Stimulated activated CD4-positive, alpha-beta T cell treated with anti-CD3 and anti-CD28 coated beads, Interleukin-1b, Interleukin-23, amount 100 ng/mL, for 48 hours (primary cell): ENCODE results near the gene ASH1L.
"Not testable (repeated sequence)": the region's sequence is repeated elsewhere in the genome, so short reads cannot be mapped to it uniquely, and the experiment has no call there.

Experiments used
- DNase-seq: peaks from one replicate; pipeline ENCODE4 v3.0.0-alpha.2; 2020

The ASH1L gene

DNA sequence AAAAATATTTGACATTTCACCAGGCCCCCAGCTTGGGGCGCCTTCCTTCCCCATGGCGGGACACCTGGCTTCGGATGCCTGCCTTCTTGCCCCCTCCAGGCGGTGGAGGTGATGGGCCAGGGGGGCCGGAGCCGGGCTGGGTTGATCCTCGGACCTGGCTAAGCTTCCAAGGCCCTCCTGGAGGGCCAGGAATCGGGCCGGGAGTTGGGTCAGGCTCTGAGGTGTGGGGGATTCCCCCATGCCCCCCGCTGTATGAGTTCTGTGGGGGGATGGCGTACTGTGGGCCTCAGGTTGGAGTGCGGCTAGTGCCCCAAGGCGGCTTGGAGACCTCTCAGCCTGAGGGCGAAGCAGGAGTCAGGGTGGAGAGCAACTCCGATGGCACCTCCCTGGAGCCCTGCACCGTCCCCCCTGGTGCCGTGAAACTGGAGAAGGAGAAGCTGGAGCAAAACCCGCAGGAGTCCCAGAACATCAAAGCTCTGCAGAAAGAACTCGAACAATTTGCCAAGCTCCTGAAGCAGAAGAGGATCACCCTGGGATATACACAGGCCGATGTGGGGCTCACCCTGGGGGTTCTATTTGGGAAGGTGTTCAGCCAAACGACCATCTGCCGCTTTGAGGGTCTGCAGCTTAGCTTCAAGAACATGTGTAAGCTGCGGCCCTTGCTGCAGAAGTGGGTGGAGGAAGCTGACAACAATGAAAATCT lies 129.3 kb downstream of the ASH1L start:
- DNase-seq = not testable (repeated sequence)

DNA sequence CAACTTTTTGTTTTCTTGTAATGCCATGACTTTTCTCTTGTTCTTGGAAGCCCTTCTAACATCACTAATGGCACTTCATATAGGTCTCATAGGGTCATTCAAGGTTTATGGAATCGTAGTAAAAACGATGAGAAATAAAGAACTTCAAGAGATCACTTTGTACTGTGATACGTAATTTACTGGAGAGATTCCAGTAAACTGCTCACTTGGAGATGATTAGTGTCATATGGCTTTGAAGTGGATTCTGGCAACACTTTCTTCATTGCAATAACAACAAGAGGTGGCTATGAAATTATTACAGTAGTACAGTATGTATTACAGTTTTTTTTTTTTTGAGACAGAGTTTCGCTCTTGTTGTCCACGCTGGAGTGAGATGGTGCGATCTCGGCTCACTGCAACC lies 138.5 kb downstream of the ASH1L start:
- no peak for DNase-seq

DNA sequence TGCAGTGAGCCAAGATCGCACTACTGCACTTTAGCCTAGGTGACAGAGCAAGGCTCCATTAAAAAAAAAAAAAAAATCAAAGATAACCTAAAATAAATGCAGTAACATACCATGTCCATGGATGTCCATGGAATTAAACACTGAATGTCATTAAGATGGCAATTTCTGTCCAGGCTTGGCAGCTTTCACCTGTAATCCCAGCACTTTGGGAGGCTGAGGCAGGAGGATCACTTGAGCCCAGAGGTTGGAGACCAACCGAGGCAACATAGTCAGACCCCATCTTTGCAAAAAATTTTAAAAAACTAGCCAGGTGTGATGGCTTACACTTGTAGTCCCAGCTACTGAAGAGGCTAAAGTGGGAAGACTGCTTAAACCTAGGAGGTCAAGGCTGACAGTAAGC lies 141.8 kb downstream of the ASH1L start:
- DNase-seq = no peak

DNA sequence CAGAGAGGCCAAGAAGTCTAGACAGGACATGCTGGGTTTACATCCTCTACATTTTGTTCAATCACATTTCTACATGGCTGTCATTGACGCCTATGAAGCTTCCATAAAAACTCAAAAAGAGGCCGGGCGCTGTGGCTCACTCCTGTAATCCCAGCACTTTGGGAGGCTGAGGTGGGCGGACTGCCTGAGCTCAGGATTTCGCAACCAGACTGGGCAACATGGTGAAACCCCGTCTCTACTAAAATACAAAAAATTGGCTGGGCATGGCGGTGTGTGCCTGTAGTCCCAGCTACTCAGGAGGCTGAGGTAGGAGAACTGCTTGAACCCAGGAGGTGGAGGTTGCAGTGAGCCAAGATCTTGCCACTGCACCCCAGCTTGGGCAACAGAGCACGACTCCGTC lies 150.8 kb downstream of the ASH1L start:
- not testable (repeated sequence) for DNase-seq

DNA sequence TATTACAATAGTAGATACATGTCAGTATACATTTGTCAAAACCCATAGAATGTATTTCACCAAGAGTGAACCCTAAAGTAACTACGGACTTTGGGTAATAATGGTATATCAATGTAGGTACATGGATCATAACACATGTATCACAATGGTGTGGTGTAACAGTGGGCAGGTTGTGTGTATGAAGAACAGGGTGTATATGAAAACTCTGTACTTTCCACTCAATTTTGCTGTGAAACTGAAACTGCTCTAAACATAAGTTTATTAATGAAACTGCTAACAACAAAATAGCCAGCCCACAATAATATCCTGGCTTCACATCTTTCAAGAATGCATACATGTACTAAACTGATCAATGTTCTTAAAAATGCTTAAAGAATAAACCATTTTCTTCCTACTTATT lies 151.7 kb downstream of the ASH1L start:
- no peak for DNase-seq

DNA sequence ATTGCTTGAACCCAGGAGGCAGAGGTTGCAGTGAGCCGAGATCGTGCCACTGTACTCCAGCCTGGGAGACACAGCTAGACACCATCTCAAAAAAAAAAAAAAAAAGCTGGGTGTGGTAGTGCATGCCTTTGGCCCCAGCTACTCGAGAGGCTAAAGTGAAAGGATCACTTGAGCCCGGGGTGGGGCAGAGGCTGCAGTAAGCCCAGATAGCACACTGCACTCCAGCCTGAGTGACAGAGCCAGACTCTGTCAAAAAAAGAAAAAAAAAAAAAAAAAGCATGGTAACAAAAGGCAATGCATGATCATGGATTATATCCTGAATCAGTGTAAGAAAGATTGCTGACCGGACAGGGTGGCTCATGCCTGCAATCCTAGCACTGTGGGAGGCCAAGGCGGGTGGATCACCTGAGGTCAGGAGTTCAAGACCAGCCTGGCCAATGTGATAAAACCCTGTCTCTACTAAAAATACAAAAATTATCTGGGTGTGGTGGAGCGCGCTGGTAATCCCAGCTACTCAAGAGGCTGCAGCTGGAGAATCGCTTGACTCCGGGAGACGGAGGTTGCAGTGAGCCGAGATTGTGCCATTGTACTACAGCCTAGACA lies 165.6 kb downstream of the ASH1L start:
- no peak for DNase-seq

DNA sequence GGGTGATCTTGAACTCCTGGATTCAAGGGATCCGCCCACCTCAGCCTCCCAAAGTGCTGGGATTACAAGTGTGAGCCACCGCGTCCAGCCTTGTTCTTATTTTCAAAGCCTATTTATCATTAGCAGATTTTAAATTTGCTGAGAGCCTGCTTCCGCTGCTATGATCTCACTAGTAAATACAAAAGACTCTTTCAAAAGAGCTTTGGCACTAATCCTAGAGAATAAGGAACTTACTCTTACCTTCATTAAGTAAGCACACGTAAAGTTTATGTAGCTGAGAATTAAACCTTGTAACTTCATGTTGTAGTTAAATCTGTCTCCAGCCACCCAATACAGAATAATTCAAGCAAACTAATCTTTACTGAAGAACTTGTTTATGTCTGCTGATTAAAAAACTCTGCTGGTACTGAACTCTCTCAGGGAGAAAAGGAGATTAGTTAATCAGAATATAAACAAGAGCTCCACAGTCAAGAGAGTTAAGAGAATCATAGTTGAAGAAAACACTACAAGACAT lies 169.6 kb downstream of the ASH1L start:
- no peak for DNase-seq

DNA sequence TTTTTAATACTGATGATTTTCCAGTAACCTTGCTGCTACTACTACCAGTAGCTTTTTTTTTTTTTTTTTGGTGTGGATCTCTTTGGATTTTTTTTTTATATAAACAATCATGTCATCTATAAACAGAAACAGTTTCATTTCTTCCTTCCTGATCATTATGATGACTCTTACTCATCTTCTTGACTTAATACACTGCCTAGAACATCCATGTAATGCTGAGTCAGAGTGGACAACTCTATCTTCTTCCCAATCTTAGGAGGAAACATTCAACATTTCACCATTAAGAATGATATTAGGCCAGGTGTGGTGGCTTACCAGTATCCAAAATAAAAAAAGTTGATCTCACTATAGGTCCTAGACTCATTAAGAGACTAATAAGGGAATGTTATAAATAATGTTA lies 172.8 kb downstream of the ASH1L start:
- DNase-seq = no peak

DNA sequence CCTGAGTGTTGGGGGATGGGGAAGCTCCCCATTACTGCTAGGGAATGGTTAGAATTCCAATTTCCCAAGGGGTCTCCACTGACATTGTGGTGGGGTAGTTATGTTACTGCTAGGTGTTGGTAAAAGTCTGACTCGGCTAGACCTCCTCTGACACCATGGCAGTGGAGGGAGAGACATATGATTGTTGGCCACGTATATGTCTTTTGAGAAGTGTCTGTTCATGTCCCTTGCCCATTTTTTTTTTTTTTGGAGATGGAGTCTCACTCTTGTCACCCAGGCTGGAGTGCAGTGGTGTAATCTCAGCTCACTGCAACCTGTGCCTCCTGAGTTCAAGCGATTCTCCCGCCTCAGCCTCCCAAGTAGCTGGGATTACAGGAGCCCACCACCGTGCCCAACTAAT lies 176.8 kb downstream of the ASH1L start:
- DNase-seq = not testable (repeated sequence)

DNA sequence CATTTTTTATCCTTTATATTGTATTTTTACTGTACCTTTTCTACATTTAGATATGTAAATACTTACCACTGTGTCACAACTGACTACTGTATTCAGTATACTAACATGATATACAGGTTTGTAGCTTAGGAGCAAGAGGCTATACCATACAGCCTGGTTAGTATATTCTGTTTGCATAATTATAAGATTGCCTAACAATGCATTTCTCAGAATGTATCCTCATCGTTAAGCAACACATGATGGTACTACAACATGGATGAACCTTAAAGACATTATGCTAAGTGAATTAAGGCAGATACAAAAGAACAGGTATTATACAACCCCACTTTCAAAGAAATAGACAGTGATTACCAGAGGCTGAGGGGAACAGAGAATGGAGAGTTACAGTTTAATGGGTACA lies 179.2 kb downstream of the ASH1L start:
- no peak for DNase-seq

DNA sequence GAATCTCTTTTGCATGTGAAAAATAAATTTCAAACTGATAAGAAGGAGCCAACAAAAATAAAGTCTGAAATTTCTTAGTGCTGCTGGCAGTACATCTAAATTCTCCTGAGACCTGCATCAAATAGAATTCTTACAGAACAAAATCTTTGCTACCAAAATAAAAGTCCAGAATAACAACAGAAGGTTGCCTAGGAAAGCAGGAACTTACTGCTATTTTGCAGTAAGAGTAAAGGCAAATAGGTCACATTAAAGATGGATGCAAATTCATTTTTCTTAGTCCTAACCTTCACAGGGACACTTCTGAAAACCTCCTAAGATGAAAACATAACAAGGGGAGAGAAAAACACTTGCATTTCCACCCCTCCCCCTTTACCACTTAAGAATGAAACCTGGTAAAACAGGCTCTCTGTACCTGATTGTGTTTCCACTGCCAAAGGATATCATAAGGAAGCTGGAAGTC lies 182.9 kb downstream of the ASH1L start:
- no peak for DNase-seq

DNA sequence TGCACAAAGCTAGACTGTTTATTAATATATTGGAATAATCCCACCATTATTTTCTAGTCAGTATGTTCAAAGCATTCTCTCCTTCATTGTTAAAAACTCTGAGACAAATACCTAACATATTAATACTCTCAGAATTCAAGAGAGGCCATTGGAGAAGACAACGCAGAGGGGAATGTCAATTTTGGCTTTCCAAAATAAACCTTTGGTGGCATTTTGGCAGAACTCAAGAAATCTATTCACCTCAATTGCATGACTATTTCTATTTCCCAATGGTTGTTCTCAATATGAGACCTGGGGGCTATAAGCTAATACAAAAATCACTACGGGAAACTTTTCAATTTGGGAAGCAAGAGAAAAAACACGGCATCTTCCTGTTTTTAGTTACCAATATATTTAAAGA lies 183.4 kb downstream of the ASH1L start:
- no peak for DNase-seq

DNA sequence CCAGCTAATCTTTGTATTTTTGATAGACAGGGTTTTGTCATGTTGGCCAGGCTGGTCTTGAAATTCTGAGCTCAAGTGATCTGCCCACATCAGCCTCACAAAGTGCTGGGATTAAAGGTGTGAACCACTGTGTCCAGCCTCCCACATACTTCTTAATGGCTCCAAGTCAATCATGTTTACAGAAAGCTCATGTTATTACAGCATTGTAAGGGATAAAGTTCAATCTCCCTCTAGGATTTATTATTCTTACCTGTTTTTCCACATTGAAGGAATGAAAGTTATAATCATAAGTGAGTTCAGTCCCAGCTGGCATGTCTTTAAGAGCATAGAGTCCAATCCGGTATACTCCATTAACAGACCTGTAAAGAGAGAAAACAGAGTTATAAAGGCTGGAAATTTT lies 202.6 kb downstream of the ASH1L start:
- DNase-seq = no peak

DNA sequence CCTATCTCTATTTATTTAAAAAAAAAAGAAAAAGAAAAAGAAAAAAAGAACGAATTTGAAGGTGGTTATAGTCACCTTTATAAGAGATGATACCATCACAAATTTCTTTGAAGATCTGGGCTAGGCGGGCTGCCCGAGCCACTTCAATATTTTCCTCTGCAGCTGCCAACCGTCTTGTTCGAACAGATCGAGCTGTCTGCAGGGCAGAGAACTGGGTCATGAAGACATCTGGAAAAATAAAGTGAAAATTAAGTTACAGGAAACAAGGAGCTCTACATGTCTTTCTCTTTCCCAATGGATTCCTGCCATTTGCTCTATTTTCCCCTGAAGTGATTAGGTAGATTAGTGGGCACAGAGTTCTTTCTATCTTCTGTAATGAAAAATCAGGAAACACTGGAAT lies 210.0 kb downstream of the ASH1L start:
- DNase-seq = no peak

DNA sequence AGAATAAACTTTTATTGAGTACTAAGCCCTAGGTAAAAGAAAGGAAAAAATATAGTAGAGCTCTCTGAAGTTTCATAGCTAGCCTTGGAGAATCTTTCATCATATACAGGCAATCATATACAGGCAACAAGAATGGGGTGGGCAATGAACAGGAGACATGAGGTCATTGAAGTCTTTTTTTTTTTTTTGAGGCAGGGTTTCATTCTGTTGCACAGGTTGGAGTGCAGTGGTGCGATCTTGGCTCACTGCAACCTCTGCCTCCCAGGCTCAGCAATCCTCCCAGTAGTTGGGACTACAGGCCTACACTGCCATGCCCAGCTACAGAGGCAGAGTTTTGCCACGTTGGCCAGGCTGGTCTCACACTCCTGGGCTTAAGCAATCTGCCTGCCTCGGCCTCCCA lies 219.8 kb downstream of the ASH1L start:
- DNase-seq = no peak

DNA sequence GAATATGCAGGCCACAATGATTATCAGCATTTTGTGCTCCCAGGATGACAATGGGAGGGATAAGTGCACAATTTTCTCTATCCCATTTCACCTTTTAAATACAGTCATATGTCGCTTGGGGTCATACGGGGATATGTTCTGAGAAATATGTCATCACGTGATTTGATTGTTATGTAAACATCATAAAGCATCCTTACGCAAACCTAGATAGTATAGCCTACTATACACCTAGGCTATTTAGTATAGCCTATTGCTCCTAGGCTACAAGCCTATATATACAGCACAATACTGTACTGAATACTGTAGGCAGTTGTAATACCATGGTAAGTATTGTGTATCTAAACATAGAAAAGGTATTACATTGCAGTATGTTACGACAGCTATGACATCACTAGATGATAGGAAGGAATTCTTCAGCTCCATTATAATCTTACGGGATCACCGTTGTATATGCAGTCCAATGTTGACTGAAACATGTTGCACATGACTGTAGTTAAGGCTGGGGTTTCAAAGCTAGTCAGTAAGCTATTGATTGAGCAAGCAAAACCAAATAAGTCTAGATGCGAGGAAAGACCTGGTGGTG lies 223.0 kb downstream of the ASH1L start:
- DNase-seq = no peak

DNA sequence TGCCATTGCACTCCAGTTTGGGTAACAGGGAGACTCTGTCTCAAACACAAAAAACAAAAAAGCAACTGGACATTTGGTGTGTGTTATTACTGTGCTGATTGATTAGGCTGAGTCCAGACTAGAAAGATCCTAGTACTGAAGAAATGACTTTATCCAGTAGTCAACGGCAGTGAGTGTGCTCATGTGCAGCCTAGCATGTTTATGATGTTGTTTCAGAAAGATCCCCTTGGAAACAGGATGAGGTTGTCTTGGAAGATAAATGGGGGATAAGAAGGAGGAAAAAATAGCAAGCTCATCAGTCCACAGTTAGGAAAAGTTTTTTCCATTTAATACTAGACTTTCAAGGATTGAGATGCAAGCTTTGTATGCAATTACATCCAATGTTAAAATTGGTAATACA lies 227.6 kb downstream of the ASH1L start:
- DNase-seq = no peak

DNA sequence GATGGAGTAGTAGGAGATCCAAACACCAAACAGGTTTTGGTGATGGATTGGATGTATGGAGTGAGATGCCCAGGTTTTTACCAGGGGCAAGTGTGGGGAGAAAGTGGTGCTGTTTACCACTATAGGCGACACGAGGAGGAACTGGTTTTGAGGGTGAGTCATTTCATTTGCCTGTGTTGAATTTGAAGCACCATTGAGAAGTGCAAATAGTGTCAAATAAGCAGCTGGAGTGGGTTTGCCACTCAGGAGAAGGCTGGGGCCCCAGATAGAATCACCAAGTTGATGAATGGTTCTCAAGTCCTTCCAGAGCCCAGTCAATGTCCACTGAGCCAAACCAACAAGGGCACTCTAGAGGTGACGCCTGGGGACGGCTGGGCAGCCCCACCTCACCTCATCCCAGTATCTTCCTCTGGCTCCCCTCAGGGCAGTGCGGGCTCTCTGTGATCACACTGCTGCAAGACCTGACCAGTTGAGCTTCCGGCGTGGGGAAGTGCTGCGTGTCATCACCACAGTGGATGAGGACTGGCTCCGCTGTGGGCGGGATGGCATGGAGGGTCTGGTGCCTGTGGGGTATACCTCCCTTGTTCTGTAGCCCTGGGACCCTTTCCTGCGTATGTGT lies 232.5 kb downstream of the ASH1L start:
- DNase-seq = no peak

DNA sequence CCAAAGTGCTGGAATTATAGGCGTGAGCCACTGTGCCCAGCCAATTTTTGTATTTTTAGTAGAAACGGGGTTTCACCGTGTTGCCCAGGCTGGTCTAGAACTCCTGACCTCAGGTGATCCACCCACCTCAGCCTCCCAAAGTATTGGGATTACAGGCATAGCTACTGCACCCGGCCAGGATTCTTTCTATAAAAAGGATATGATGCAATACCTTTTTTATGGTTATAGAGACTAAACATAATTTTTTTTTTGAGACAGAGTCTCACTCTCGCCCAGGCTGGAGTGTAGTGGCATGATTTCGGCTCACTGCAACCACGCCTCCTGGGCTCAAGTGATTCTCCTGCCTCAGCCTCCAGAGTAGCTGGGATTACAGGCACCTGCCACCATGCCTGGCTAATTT lies 233.7 kb downstream of the ASH1L start:
- DNase-seq = not testable (repeated sequence)

DNA sequence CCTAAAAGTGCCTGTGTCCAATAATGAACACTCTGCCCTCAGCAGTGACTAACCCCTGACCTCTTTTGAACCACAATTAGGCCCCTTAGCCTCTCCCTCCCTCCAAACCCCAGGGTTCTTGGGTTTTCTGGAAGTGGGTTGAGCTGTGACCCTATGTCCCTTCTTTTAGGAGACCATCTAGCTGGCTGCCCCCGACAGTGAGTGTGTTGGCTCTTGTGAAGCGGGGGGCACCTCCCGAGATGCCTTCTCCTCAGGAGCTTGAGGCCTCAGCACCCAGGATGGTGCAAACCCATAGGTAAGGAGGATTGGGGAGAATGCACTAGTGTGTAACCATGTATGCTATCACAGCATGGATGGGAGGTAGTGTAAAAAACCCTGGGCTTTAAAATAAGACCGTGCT lies 234.6 kb downstream of the ASH1L start:
- no peak for DNase-seq

DNA sequence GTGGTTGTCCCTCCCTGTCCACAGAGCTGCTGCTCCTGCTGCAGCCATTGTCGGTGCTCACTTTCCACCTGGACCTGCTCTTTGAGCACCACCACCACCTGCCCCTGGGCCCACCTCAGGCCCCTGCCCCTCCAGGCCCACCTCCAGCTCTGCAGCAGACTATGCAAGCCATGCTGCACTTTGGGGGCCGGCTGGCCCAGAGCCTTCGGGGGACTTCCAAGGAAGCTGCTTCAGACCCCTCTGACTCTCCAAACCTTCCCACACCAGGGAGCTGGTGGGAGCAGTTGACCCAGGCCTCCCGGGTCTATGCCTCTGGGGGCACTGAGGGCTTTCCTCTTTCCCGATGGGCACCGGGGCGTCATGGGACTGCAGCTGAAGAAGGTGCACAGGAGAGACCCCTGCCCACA lies 236.0 kb downstream of the ASH1L start:
- no peak for DNase-seq

DNA sequence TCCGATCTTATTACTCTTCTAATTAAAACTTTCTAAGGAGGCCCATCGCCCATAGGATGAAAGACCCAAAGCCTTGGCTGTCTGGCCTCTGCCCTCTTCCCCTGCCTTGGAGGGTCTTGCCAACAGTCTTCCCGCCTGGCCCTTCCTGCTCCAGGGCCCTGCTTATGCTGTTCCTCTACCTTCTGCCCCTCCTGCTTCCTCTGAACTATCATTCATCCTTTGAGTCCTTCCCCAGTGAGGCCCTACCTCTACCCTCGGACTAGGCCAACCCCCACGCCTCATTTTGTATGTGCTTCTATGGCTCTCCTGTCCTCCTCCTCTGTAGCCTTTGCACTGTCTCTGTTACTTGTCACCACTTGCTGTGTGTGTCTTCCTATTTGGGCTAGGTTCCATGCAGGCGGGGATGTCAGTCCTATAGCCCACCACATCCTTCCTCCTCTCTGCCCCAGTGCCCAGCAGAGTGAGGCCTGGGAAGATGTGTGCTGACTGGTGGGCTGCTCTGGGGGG lies 236.5 kb downstream of the ASH1L start:
- DNase-seq = no peak

DNA sequence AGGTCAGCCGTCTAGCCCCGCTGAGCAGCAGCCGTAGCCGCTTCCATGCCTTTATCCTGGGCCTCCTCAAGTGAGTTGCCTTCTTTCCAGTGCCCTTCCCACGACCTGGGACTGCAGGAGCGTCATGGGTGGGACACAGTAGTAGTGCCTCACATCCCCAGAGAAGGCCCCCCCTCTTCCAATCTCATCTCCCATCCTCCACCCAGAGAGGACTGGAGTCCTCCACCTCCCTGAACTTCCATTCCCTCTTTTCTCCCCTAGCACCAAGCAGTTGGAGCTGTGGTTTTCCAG lies 237.1 kb downstream of the ASH1L start:
- no peak for DNase-seq
